H9 (cell line): Measurements from ENCODE around the gene FHIT. TPM values are rescaled to one million over a fixed set of nuclear protein-coding genes. Genes with fewer than 3 reads are reported as not detected.
A peak's percentile ranks its signal among the peaks of the same experiment; 100 is the strongest.

Experiments
- DNase-seq: peaks from one replicate; pipeline ENCODE4 v3.0.0-alpha.2; 2017
- H2AFZ ChIP-seq: one replicate; pipeline ENCODE4 v1.6.1; 2013; ENCODE audit warnings: mild to moderate bottlenecking, low read length, control low read depth, moderate library complexity
- H2AK5ac ChIP-seq: 2 replicates; pipeline ENCODE4 v1.6.1; 2013; ENCODE audit warnings: low read length, control low read depth, mixed read lengths; ENCODE audit not compliant: insufficient read length
- H2BK120ac ChIP-seq: one replicate; pipeline ENCODE4 v1.6.1; 2013; ENCODE audit warnings: low read depth, mild to moderate bottlenecking, low read length, control low read depth, inconsistent platforms; ENCODE audit not compliant: poor library complexity, severe bottlenecking
- H2BK12ac ChIP-seq: 2 replicates; pipeline ENCODE4 v1.6.1; 2013; ENCODE audit warnings: low read length, control low read depth, mixed read lengths, low read depth; ENCODE audit not compliant: insufficient read length
- H2BK15ac ChIP-seq: 2 replicates; pipeline ENCODE4 v1.6.1; 2013; ENCODE audit warnings: low read depth, low read length, control low read depth
- H2BK20ac ChIP-seq: one replicate; pipeline ENCODE4 v1.6.1; 2013; ENCODE audit warnings: low read depth, mild to moderate bottlenecking, low read length, control low read depth, inconsistent platforms; ENCODE audit not compliant: poor library complexity, severe bottlenecking
- H2BK5ac ChIP-seq: 2 replicates; pipeline ENCODE4 v1.6.1; 2013; ENCODE audit warnings: low read length, control low read depth, mixed read lengths; ENCODE audit not compliant: insufficient read length
- H3K14ac ChIP-seq: 2 replicates; pipeline ENCODE4 v1.6.1; 2013; ENCODE audit warnings: low read length, control low read depth; ENCODE audit not compliant: insufficient read depth
- H3K18ac ChIP-seq: 2 replicates; pipeline ENCODE4 v1.6.1; 2013; ENCODE audit warnings: low read depth, mild to moderate bottlenecking, mixed read lengths, low read length, control low read depth; ENCODE audit not compliant: insufficient read length
- H3K23ac ChIP-seq: 2 replicates; pipeline ENCODE4 v1.6.1; 2013; ENCODE audit warnings: low read length, control low read depth, mixed read lengths, low read depth; ENCODE audit not compliant: insufficient read length
- H3K23me2 ChIP-seq: 2 replicates; pipeline ENCODE4 v1.6.1; 2013; ENCODE audit warnings: low read depth, mild to moderate bottlenecking, mixed read lengths, low read length, control low read depth; ENCODE audit not compliant: insufficient read length, poor library complexity, severe bottlenecking
- H3K27ac ChIP-seq: 2 replicates; pipeline ENCODE4 v1.5.1; 2013; ENCODE audit warnings: low read length, control low read depth, mixed read lengths, low read depth; ENCODE audit not compliant: insufficient read length
- H3K27me3 ChIP-seq: 2 replicates; pipeline ENCODE4 v1.6.1; 2013; ENCODE audit warnings: low read length, control low read depth, inconsistent platforms; ENCODE audit not compliant: insufficient read depth
- H3K4ac ChIP-seq: 2 replicates; pipeline ENCODE4 v1.6.1; 2013; ENCODE audit warnings: low read depth, mild to moderate bottlenecking, control low read depth, inconsistent platforms, low read length, moderate library complexity
- H3K4me1 ChIP-seq: 2 replicates; pipeline ENCODE4 v1.6.1; 2013; ENCODE audit warnings: low read length, control low read depth, inconsistent platforms; ENCODE audit not compliant: insufficient read depth
- H3K4me2 ChIP-seq: 2 replicates; pipeline ENCODE4 v1.6.1; 2013; ENCODE audit warnings: low read length, control low read depth, mixed read lengths; ENCODE audit not compliant: insufficient read length, insufficient read depth
- H3K56ac ChIP-seq: 2 replicates; pipeline ENCODE4 v1.6.1; 2013; ENCODE audit warnings: low read depth, mild to moderate bottlenecking, mixed read lengths, low read length, control low read depth; ENCODE audit not compliant: insufficient read length
- H3K79me1 ChIP-seq: 2 replicates; pipeline ENCODE4 v1.6.1; 2013; ENCODE audit warnings: low read depth, mild to moderate bottlenecking, moderate library complexity, low read length, control low read depth, inconsistent platforms; ENCODE audit not compliant: insufficient read depth, poor library complexity, severe bottlenecking
- H3K79me2 ChIP-seq: 2 replicates; pipeline ENCODE4 v1.6.1; 2013; ENCODE audit warnings: low read length, control low read depth, inconsistent platforms; ENCODE audit not compliant: insufficient read depth
- H3K9ac ChIP-seq: 2 replicates; pipeline ENCODE4 v1.6.1; 2013; ENCODE audit warnings: low read length, control low read depth, mixed read lengths; ENCODE audit not compliant: insufficient read length; ENCODE audit errors: extremely low read depth
- H3K9me3 ChIP-seq: one replicate; pipeline ENCODE4 v1.6.1; 2013; ENCODE audit warnings: low read depth, low read length, inconsistent platforms; ENCODE audit not compliant: control insufficient read depth
- H3T11ph ChIP-seq: one replicate; pipeline ENCODE4 v1.6.1; 2013; ENCODE audit warnings: mild to moderate bottlenecking, low read length, control low read depth, inconsistent platforms
- H4K20me1 ChIP-seq: one replicate; pipeline ENCODE4 v1.6.1; 2013; ENCODE audit not compliant: control insufficient read depth, insufficient read length, insufficient read depth
- H4K5ac ChIP-seq: 2 replicates; pipeline ENCODE4 v1.6.1; 2013; ENCODE audit warnings: low read depth, mild to moderate bottlenecking, mixed read lengths, low read length, control low read depth; ENCODE audit not compliant: insufficient read length
- H4K8ac ChIP-seq: replicated peaks from 2 replicates; pipeline ENCODE4 v1.6.1; 2013; ENCODE audit warnings: low read length, control low read depth, mixed read lengths, low read depth; ENCODE audit not compliant: insufficient read length
- H4K91ac ChIP-seq: 2 replicates; pipeline ENCODE4 v1.6.1; 2013; ENCODE audit warnings: low read depth, mild to moderate bottlenecking, moderate library complexity, mixed read lengths, low read length, control low read depth; ENCODE audit not compliant: insufficient read length
- H3K27ac Mint-ChIP-seq, 3 experiments: 2 replicates in 2 of 3; 3 replicates in 1 of 3; pipeline ENCODE4 v1.8.0; 2020 to 2021; ENCODE audit warnings: mixed read lengths in 3 of 3, mild to moderate bottlenecking in 1 of 3, moderate library complexity in 1 of 3
- H3K27me3 Mint-ChIP-seq: 2 replicates; pipeline ENCODE4 v1.8.0; 2021; ENCODE audit warnings: low read depth, mild to moderate bottlenecking, moderate library complexity, mixed read lengths
- H3K36me3 Mint-ChIP-seq, 3 experiments: 2 replicates in 2 of 3; 3 replicates in 1 of 3; pipeline ENCODE4 v1.8.0; 2020 to 2021; ENCODE audit warnings: low read depth in 3 of 3, mixed read lengths in 3 of 3; ENCODE audit not compliant: insufficient read depth in 1 of 3
- H3K4me1 Mint-ChIP-seq, 2 experiments: 2 replicates each; pipeline ENCODE4 v1.8.0; 2020; ENCODE audit warnings: mixed read lengths in 2 of 2
- H3K4me3 Mint-ChIP-seq, 2 experiments: 2 replicates in 1 of 2; 3 replicates in 1 of 2; pipeline ENCODE4 v1.8.0; 2020 to 2021; ENCODE audit warnings: mild to moderate bottlenecking in 2 of 2, mixed read lengths in 2 of 2, moderate library complexity in 1 of 2
- H3K9me3 Mint-ChIP-seq, 2 experiments: 2 replicates in 1 of 2; 3 replicates in 1 of 2; pipeline ENCODE4 v1.8.0; 2020; ENCODE audit warnings: mild to moderate bottlenecking in 2 of 2, mixed read lengths in 2 of 2, moderate library complexity in 1 of 2
- CTCF ChIP-seq: fragments of 200-600 bp; sonication (generic); conservative IDR thresholded peaks from 3 replicates; pipeline ENCODE4 v1.8.0; 2021; ENCODE audit warnings: antibody characterized with exemption, mild to moderate bottlenecking
- WGBS: extraction: QIAGEN DNeasy Blood & Tissue Kit; methylation state at CpG from one replicate; pipeline ENCODE4 v1.1.7; 2013; ENCODE audit warnings: missing lambda C conversion rate, low lambda C conversion rate, mixed read lengths; ENCODE audit not compliant: insufficient read length; ENCODE audit errors: extremely low coverage; 5-methylcytosine and 5-hydroxymethylcytosine counted together
- total RNA-seq: library from RNA; stranded (reverse); gene quantifications from 2 replicates; pipeline ENCODE4 v1.2.1, GENCODE V29; 2021

The FHIT gene
- total RNA-seq, 1 experiment from 2014 or later: 3.0 TPM

GRCh38 chr3:60282866-60283265 lies 968.4 kb downstream of the FHIT start:
- H3K27ac Mint-ChIP-seq: peak overlapping the region in 1 of 3 experiments; percentile 14; a peak in 1 of 7 replicates
- Histone ChIP-seq H3K4me1 (no peaks in the 10 kb centered on the region), H3T11ph (no peak overlapping the region), H2BK120ac (no peak overlapping the region), H3K27ac (no peak overlapping the region), H2BK5ac (no peak overlapping the region), H2BK12ac (no peak overlapping the region), H3K23ac (no peak overlapping the region), H3K4ac (no peak overlapping the region), H3K9me3 (no peaks in the 10 kb centered on the region), H3K23me2 (no peaks in the 10 kb centered on the region), H3K4me2 (no peak overlapping the region), H3K27me3 (no peaks in the 10 kb centered on the region), H3K79me1 (no peaks in the 10 kb centered on the region), H4K20me1 (no peaks in the 10 kb centered on the region), H2BK15ac (no peak overlapping the region), H3K18ac (no peak overlapping the region), H3K14ac (no peak overlapping the region), H3K79me2 (no peaks in the 10 kb centered on the region), H3K9ac (no peak overlapping the region), H4K5ac (no peak overlapping the region), H4K8ac (no peak overlapping the region), H3K56ac (no peak overlapping the region), H2AFZ (no peak overlapping the region), H4K91ac (no peak overlapping the region), H2AK5ac (no peak overlapping the region), H2BK20ac (no peak overlapping the region)
- H3K4me1 Mint-ChIP-seq: no peaks in the 10 kb centered on the region
- WGBS: no CpG with 5 or more reads among the region's 2 CpGs
- H3K4me3 Mint-ChIP-seq: no peak overlapping the region
- H3K9me3 Mint-ChIP-seq: no peaks in the 10 kb centered on the region
- TF ChIP-seq CTCF: no peak
- no peaks in the 10 kb centered on the region for H3K36me3 Mint-ChIP-seq
- H3K27me3 Mint-ChIP-seq: no peaks in the 10 kb centered on the region
- no peak for DNase-seq
